Hematopoietic multipotent progenitor cell (in vitro differentiated cells): ENCODE results near the gene SUSD2. TPM values are rescaled to one million over a fixed set of nuclear protein-coding genes. Genes with fewer than 3 reads are reported as not detected.

ENCODE experiments used
- DNase-seq, 3 donors: peaks; one replicate each; pipeline ENCODE4 v3.0.0-alpha.2; 2011 to 2015; ENCODE audit warnings: low read depth in 2 of 3, low spot score in 2 of 3
- total RNA-seq: library from RNA; depleted of rRNA; stranded (reverse); fragments of >200 nt; gene quantifications from one replicate; pipeline ENCODE4 v1.2.3, GENCODE V29; 2012

SUSD2 gene
- total RNA-seq, 1 donor: 0.81 TPM

DNA sequence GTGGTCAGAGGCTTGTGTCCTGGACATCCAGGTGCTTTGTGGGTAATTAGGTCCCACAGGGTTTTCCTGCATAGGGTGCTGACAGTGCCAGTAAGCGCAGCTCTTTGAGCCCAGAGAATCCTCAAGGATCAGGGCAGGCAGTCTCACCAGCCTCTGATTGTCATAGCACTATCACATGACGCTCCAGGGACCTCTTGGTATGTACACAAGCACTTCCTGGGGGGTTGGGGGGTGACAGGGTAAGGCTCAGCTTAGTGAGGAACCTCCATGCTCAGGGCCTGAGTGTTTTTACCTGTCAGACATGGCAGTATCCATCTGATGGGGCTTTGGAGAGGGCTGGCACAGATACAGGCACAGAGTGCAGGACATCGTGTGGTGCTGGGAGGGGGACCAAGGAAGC lies 27.9 kb upstream of the SUSD2 start:
- peak in 1 of 3 donors; percentile 21 for DNase-seq

DNA sequence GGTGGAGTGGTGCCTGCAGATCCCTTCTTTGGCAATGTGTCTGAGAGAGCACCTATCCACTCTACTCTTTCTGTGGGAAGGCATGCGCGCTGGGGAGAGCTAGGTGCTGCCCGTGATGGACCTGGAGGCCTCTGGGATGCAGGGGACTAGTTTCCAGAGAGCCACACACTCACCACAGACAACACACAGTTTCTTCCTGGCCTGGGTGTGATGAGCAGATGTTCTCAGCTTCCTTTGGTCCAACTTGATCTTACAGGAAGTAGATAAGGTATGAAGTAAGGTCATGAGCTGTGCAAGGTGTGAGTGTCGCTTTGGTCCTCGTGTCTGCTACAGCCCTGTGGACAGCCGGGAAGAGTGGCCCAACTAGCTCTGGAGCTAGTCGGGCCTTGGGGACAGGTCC lies 27.3 kb upstream of the SUSD2 start:
- no peak for DNase-seq

DNA sequence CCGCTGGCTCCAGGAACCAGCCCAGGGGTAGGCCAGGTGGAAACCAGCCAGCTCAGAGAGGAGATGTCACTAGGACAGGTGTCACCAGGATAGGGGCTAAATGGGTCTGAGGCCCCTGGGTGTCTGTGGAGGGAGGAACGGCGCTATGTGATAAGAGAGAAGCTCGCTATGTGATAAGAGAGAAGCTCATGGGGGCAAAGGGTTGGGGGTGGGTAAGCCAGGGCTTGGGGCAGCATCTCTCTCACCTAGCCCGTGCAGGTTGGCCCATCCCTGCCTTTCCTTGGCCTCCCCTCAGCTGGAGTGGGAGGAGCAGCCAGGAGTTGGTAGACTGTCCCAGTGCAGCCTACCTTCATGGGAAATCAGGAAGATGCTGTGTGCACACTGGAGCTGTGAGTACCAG lies 26.5 kb upstream of the SUSD2 start:
- no peak for DNase-seq

DNA sequence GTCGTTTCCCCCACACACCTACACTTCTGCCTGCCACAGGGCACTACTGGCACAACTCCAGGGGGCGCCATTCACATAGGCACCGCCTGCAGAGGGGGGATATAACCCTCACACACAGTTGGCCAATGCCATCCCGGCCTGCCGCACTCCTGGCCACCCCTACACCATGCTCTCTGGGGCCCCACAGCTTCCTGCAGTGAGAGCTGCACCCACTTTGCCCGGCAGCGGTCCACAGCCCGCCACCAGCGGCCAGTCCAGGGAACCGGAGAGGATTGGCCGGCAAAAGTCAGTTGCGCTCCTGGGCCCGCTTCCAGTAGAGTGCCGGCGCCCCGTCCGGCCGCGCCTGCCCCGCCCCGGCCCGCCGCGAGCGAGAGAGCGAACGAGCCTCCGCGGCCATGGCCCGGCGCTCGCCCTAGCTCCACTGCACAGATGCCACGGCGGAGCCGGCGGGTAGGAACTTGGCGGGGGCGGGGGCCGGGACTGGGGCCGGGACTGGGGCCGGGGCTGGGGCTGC lies 25.6 kb upstream of the SUSD2 start:
- peak; percentile 24 to 72 (median 65) for DNase-seq

DNA sequence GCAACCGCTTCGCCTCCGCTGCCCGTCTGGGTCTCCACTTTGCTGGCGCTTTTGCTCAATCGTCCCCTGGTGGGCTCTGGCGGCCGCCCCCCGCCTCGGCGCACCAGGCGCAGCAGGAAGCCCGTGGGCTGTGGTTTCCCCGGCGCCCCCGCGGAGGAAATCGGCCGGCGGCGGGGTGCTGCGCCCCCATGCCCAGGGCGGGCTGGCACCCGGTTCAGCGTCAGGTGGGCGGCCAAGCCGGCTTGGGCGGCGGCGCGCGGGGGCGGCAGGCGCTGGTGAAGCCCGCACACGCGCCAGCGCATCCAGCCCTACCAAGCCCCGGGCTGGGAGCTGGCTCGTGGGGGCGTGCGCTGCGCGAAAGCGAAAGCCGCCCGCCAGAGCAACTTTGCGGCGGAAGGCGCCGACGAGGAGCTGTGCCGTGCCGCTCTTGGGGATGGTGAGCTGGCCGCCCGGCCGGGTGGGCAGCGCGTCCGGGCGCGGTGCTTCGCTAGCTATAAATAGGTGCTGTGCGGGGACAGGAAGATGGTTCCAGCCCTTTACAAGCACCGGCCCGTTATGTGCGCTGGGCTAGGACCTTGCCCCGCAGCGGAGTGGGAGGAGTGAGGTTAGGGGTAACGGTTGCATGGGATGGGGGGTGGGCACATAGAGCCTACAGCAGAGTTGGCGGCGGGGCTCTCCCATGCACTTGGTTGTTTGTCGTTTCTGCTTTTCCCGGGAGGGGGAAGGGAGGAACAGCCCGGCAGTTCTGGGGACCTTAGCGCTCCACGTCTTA lies 25.0 kb upstream of the SUSD2 start:
- DNase-seq: peak; percentile 29 to 80 (median 77)

DNA sequence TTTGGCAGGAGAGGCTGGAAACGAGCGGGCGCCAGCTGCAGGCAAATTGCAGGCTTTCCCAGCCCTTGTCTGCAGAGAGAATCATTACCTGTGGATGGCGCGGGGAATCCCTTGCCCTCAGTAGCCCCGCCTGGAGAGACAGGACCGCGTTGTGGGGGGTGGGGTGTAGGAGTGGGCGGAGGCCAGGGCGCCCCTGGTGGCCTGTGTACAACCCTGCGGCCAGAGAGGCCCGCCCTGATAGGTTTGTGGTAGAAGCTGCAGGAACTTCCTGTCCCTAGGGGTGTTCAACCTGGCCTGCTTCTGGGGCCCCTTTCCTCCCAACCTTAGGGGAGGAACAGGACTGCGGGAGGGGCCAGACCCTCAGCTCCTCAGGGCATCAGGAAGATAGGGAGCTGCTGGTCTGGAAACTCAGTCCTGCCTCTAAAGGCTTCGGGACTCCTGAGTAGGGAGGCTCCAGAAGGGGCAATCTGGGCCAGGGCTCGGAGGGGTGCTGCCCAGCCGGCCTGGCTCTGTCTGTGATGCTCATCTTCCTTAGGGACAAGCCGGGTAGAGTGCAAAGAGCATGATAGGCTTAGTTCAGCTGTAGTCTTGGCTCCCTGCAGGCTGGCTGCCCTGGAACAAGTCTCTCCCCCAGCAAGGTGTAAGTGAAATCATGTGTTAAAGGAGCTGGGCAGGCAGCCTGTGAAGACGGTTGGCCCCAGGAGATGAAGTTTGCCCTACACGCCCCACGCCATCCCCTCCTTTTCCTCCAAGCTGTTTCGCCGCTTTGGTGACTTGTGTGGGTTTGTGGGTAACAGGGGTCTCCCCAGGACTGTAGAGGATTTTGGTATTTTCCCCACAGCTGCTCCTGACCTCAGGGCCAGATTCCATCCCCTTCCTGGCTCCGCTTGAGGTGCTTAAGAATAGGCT lies 24.1 kb upstream of the SUSD2 start:
- peak; percentile 71 to 92 (median 88) for DNase-seq

DNA sequence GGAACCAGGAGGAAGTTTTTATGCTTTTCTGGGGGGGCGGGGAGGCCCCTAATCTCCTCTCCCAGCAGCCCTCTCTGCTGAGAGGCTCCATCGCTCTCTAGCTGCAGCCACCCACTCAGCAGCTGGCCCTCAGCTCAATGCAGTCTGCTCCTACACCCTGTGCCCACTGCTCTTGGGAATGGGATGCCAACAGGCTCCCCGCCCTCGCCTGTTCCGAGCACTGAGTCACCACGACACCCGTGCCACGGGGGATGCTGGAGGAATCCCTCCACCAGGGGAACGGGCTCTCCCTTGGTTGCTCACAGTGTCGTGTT lies 23.5 kb upstream of the SUSD2 start:
- no peak for DNase-seq

DNA sequence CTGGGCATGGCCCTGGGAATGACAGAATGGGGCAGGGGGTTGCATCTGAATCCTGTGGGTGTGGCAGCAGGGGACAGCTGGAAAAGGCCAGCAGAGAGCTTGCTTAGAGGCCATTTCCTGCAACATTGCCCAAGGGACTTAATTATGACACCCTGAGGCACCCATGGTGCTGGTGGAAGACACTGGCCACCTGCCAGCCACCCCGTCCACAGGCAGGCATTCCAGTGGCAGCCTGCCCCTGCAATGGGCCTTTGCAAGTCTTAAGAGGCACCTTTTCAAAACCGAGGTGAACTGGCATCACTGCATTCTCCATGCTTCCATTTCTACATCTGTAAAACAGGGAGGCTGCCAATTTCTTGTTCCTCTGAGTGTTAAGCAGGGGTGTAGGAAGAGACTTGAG lies 21.6 kb upstream of the SUSD2 start:
- no peak for DNase-seq

DNA sequence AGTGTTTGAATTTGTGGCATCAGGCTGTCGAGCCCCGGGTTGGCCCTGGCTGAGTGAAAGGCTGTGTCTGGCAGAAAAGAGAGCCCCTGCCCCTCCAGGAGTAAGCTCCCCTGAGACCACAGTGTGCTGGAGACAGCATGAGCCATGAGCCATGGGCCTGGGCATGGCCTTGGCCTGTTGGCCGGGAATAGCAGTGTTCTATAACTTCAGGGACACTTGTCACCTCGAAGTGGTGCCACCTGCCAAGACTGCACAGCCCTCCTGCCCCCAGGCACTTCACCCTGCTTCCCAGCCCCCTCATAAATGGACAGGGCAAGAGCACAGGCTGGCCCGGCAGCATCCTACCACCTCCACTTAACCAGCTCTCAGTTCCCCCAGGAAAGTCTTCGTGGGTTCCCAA lies 20.7 kb upstream of the SUSD2 start:
- no peak for DNase-seq

DNA sequence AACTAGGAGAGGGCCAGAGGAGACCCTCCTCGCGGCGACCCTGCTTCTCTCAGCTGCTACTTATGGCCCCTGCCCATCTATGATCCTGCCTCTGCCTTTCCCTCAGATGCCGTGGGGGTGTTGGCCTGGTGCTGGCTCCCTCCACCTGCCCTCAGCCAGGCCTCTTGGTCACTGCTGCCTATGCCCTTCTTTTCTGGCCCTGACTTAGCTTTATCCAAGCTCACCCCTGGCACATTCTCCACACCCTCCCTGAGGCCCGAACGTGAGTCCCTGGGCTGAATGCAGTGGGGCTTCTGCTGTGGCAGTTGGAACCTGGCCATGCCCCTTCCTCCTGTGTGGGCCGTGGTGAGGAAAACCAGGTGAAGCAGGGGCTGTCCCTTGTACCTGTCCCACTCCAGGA lies 19.8 kb upstream of the SUSD2 start:
- DNase-seq: no peak

DNA sequence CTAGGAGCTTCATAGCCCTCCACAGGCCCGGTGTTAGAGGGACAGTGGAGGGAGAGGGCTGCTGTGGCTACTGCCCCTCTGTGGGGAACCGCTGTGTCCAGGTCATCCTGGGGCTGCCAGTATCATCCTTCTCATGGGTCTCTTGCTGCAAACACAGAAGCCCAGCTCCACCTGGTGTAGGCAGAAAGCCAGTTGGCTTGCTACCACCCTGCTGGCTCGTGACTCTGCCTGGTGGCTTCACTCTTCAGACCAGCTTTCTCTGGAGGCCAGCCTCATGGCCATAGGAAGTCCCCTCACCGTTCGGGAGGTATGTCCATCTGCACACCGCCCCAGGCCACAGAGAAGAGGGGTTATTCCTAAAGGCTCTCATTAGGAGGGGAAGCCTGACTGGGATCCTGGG lies 19.4 kb upstream of the SUSD2 start:
- no peak for DNase-seq

DNA sequence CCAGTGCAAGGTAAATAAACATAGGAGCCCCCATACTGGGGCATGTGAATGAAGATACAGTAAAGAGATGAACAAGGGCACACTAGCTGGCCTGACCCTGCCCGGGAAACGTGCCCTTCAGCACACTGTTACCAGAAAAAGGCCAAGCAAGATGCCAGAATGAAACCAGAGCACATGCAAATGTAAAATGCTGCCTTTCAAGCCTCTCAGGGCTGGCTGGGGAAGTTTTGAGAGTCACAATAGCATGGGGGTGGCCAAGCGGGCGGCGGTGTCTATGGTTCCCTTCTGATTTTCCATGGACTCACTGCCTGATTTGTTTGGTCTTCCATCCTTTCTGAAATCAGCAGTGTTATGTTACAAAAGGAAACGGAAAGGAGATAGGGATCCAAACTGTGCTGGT lies 18.9 kb upstream of the SUSD2 start:
- no peak for DNase-seq

DNA sequence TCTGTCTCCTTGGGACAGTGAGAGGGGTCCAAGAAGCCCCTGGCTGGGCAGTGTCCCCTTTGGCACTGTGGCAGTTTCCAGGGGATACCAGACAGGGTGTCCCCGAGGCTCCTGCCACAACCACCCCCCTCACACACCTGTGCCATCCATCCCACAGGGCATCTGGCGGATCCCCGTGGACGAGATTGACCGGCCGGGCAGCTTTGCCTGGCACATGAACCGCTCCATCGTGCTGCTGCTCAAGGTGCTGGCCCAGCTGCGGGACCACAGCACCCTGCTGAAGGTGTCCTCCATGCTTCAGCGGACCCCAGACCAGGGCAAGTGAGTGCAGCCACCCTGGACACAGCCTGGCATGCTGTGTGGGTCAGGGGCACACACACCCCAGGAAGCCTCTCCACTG lies 17.0 kb upstream of the SUSD2 start:
- no peak for DNase-seq

DNA sequence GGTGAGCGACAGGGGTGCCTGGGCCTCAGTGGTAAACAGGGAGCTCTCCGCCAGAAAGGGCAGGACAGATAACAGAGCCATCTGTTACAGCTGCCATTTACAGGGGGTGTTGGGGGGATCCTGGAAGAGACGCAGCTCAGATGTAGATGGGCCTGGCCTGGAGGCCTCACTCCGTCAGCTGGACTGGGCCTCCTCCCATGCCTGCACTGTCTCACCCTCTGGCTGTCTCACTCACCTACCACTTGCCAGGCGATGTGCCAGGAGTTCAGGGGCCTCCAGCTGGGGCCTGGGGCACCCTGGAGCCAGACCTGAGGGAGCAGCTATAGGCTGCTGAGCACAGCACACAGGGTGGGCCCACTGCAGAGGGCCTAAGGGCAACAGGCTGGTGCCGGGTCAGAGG lies 16.3 kb upstream of the SUSD2 start:
- no peak for DNase-seq

DNA sequence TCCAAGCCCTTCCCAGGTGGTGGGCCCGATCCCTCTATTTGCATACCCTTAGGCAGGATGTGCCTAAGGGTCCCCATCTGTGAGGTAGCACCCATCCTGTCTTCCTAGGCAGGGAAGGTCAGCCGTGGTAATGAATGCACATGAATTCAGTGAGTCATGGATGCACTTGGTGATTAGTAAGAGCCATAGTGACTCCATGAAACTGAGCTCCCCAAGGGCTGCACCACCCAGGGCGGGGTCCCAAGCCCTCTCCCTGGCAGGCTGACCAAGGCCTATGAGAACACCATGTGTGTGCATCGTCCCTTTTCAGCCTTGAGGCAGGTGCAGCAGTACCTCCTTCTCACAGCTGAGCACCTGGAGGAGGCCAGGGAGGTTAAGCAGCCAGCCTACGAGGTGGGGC lies 15.6 kb upstream of the SUSD2 start:
- DNase-seq: no peak

DNA sequence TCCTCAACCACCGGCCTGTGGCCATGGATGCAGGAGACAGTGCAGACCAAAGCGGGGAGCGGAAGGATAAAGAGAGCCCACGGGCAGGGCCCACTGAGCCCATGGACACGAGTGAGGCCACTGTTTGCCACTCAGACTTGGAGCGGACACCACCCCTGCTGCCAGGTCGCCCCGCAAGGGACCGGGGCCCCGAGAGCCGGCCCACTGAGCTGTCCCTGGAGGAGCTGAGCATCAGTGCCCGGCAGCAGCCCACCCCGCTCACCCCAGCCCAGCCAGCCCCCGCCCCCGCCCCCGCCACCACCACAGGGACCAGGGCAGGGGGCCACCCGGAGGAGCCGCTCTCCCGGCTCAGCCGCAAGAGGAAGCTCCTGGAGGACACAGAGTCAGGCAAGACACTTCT lies 14.5 kb upstream of the SUSD2 start:
- no peak for DNase-seq

DNA sequence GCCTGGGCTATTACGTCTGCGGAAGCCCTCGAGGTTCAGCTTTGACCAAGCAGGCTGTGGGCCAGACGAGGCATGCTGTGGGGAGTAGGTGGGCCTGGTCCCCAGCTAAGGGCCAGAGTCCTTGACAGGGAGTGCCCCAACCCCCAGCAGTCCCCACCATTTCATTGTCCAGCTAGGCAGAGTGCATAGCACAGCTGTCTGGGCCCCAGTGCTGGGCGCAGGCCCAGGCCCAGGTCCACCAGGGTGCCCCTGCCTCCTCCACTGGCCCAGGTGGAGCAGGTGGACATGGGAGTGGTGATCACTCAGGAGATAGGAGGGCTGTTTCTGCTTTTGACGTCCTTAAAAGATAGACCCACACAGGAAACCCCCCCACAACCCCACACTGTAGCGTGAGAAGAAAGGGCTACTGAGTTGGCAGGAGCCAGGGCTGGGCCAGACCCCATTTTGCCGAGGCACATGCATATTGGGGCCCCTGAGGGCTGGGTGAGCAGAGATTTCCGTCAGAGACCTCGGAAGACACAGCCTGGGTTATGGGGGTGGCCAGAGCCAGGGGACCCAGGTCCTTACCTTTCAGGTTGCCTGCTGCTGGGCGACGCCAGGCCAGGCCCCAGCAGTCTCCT lies 11.7 kb upstream of the SUSD2 start:
- no peak for DNase-seq

DNA sequence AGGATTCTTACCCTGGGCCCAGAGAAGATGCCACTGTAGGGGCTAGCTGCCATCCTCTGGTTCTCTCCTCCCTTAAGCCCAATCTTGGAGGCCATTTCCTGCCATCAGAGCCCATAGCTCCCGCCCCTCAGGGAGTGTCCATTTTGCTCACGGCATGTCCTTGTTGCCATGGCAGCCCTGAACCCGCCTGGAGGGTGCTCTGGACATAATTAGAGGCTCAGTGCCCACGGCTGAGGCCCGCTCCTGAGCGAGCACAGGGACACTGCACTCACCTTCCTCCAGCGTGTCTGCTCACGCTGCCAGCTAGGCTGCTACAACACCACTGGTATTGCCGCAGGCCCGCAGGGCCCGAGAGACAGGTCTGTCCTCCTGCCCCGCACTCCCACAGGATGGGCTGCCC lies 11.1 kb upstream of the SUSD2 start:
- DNase-seq: no peak

DNA sequence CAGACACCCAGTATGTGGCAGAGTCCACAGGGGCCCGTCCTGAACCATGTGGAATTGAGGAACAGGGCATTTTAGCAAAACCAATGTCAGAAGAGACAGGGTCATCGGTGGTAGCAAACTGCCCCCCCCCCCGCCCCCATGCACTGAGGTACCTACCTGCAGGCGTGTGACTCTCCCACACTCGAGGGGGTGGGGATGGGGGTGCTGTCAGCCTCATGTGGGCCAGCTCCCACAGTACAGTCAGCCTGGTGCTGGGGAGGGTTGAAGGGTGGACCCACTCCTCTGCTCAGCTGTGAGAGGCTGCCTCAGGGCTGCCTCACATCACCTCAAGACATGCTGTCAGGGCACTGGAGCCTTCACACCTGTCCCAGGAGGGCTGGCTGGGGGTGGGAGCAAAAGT lies 10.7 kb upstream of the SUSD2 start:
- DNase-seq: no peak

DNA sequence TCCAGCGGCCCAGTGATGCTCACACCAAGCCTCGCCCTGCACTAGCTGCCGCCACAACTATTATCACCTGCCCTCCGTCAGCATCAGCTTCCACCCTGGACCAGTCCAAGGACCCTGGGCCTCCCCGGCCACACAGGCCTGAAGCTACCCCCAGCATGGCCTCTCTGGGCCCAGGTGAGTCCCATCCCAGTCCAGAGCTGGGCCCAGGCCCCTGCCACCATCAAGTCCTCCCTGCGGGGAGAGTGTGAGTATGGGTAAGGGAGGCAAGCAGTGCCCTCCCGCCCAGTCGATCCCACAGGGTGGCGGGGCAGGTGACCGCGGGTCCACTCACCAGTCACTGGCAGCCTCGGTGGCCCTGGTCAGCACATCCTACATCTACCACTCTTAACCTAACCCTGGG lies 9.5 kb upstream of the SUSD2 start:
- no peak for DNase-seq

DNA sequence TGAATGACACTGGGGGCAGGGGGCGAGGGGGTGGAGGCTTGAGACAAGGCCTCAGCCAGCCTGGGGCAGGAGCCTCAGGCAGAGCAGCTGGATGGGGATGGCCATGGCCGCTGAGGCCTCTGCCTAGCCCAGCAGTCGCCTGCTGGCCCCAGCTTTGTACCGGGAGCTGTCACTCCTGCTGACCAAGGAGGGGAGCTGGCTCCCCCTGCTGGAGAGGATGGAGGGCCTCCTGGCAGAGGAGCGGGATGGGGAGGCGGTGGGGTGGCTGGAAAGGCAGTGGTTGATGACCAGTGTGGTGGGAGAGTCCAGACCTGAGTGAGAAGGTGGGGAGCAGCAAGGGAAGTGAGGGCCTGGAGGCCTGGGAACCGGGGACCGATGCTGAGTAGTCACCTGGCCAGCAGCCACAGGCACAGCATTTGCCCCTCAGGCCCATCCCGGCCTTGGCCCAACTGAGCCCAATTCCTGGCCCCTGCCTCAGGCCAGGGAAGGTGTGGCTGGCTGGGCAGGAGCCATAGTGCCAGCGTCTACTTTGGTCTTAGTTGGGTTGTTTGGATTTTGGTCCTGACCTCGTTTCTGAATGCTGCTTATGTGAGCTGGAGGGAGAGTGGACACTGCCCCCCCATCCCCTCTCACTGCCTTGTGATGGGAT lies 6.0 kb upstream of the SUSD2 start:
- DNase-seq: peak in 2 of 3 donors; percentile 64 to 75
